ENCODE data around the gene DNMT3A. TPM values are rescaled to one million over a fixed set of nuclear protein-coding genes. Genes with fewer than 3 reads are reported as not detected.
A peak's percentile ranks its signal among the peaks of the same experiment; 100 is the strongest.

DNMT3A gene
- polyA plus RNA-seq, 5 donors: 77.8 to 107 (median 97.1) TPM

DNA sequence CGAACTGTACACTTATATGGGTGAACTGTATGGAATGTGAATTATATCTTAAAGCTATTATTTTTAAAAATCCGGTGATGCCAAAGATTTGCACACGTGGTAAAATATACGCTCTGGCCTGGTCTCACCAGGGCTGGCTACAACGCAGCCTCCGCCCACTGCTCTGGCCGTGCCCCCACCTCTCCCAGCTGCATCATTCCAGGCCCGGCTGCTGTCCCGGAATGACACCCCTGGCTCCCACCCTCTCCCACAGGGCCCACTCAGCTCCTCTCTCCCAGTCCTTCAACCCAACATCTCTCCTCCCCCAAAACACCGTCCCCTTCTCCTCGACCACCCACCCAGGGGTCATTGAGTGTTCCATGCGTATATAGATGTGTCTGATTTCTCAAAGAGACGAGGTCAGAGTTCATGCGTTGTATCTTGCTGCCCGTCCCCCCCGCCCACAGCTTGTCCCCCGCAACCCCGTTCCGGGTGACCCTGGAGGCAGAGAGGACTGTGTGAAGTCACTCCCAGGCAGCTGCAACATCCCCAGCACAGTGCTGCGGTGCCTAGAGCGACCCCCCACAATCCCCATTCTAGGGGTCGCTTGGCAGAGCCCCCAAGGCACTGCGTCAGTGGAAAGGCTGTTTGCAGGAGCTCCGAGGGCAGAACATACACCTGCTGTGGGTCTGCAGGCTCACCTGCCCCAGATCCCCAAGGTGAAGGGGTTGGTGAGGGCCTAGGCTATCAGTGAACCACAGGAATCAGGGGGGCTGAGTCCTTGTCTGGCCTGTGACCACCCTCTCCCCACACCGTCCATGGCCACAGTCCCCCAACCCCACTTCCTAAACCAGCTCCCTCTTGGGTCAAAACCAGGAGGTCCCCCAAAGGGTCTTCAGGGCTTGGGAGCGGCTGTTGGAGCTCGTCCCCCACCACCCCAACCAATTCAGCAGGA lies 13.3 kb downstream of the DNMT3A start:
- no peak for DNase-seq

- DNase-seq: no peak
These were observed 15.3 kb downstream of the DNMT3A start for GRCh38 chr2:25326326-25327013.

GRCh38 chr2:25324905-25325592 lies 16.7 kb downstream of the DNMT3A start:
- no peak for DNase-seq

DNA sequence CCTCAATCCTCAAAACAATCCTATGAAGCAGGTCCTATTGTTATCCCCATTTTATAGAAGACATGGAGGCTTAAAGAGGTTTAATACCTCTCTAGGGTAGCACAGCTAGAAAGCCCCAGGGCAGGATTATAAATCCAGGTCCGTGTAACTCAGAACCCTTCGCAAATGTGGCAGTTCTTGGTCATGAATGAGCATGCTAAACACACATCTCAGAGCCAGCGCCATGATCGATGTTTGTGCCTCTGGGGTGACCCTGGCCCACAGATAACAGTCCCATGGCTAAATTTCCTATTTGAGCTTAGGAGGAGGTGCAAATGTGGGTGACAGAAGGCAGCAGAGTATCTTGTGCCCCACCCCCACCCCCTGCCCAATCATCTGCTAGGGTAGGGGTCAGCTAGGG lies 17.5 kb downstream of the DNMT3A start:
- no peak for DNase-seq

DNA sequence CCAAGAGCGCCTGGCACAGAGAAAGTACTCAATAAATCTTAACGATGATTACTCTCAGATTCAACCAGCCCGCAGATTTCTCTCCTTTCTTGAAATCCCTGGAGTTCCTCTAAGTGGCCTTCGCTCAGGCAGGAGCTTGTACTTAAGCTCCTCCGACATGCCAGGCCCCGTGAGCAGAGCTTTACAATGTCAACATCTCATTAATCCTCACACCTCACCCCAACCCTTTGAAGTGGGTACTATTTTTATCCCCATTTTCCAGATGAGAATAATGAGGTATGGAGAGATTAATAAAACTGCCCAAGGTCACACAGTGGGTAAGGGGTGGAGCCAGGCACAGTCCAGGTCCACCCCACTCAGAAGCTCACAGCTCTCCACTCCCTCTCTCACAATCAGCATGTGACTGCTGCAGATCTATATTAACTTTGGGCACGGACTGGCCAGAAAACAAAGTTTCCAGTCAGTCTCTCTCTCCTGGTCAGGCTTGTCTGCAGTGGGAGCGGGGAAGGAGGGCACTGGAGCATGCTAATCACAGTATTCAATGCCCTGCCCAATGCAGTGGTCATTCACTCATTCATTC lies 18.0 kb downstream of the DNMT3A start:
- DNase-seq: no peak

- DNase-seq: no peak
These were observed 18.6 kb downstream of the DNMT3A start for GRCh38 chr2:25323042-25323514.

- no peak for DNase-seq
These were observed 19.4 kb downstream of the DNMT3A start for GRCh38 chr2:25322312-25322711.

DNA sequence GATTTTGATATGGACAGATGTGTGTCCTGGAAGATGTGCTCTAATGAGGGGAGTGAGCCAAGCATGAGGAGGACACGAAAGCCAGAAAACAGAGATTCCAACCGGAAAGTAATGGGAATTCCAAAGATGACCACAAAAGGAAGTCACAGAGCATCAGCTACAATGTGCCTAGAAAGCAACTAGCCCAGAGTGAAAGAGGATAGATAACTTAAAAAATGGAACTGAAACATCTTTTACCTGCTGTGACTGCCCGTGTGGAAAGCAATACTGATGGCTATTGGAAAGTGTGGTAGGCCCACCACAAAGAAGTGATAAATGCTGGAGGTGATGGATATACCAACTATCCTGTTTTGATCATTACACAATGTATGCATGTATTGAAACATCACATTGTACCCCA lies 21.6 kb downstream of the DNMT3A start:
- no peak for DNase-seq

GRCh38 chr2:25316101-25316500 lies 25.6 kb downstream of the DNMT3A start:
- DNase-seq: no peak

- DNase-seq: no peak
These were observed 26.4 kb downstream of the DNMT3A start for GRCh38 chr2:25315316-25315680.

DNA sequence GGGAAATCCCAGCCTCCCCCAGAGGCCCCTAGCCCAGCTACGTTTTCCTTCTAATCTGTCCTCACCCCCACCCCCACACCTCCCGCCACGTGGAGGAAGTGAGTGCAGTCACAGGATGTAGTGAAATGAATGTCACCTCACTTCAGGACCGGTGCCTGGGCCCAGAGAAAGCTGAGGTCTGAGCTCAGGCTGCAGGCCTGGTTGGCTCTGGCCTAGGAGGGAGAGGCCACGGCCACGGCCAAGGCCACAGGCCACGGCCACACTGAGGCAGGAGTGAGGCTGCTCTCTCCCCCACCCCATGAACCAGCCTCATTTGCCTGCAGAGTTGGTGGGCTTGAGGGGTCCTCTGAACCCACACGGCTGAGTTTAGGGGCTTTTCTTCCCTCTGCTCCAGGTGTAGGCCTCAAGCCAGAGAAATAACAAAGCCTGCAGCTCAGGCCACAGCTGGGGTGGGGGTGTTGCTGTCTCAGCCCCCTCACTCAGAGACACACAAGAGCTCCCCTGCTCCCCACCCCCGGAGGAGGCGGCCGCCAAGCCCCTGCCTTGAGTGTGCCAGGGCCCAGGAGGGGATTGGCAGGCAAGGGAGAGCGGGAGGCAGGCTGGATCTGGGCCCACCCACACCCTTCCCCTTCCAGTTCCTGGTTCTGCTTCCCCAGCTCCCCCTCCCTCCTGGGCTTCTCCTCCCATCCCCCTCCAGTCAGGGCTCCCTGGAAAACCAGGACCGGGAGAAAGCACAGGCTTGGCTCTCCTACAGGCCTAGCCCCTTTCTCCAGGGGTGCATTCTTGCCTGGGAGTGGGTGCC lies 27.0 kb downstream of the DNMT3A start:
- peak; percentile 83 to 85 for DNase-seq

DNA sequence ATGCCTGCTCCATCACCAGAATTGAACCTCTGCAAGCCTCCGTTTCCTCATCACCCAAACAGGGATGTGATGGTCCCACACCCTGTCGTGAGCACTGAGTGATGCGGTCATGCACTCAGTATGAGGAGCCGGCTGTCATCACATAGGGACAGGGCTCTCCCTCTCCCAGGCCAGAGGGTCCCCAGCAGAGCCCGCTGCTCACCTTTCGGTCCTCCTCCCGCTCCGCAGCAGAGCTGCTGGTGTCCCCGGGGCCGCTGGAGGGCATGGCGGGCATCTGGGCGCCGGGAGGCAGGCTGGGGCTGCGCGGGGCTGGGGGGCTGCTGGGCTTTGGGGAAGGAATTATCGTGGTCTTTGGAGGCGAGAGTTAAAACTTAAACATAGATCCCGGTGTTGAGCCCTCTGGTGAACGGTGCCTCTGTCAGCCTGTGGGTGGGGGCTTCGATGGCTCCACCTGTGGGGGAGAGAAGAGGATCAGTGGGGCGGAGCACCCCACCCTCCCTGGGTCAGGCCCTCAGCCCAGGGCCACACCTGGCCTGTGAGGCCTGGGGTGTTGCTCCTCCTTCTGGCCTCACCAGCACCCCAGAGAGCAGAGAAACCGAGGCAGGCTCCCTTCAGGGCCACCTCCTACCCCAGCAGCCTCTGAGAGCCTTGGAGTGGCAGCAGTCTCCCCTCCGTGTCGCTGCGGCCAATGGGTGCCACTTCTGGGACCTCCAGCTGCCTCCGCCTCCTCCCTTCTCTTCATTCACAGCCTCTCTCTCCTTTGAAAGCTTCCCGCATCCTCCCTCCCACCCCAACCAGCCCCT lies 27.8 kb downstream of the DNMT3A start:
- no peak for DNase-seq

DNA sequence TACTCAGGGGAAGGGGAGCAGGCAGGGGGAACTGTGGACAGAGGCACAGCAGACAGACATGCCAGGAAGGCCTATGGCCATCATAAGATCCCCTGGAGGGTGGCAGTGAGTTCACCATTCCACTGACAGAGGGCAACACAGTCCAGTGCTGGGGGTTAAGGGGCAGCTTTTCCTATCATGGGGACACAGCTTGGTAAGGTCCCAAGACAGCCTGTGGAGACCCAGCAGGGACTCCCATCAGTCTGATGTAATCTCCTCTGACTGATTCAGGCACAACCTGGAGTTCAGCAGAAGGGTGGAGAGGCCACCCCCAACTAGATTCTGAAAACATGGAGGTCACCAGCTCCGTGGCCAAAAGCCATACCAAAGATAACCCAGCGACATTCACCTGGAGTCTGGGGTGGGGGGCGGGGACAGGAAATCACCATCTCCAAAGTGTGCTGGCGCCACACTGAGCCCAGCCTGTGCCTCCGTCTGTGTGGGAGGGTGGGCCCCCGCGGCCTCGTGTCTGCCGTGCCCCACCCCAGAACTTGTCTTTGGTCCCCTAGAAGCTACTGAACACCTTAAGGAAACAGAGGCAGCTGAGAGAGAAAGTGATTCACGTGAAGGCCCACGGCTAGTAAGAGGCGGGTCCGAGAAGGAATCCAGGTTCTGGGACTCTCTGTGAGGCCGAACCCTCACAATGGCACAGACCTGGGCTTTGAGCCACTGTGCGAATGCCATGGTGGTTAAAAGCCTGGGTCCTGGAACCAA lies 28.6 kb downstream of the DNMT3A start:
- DNase-seq: no peak

DNA sequence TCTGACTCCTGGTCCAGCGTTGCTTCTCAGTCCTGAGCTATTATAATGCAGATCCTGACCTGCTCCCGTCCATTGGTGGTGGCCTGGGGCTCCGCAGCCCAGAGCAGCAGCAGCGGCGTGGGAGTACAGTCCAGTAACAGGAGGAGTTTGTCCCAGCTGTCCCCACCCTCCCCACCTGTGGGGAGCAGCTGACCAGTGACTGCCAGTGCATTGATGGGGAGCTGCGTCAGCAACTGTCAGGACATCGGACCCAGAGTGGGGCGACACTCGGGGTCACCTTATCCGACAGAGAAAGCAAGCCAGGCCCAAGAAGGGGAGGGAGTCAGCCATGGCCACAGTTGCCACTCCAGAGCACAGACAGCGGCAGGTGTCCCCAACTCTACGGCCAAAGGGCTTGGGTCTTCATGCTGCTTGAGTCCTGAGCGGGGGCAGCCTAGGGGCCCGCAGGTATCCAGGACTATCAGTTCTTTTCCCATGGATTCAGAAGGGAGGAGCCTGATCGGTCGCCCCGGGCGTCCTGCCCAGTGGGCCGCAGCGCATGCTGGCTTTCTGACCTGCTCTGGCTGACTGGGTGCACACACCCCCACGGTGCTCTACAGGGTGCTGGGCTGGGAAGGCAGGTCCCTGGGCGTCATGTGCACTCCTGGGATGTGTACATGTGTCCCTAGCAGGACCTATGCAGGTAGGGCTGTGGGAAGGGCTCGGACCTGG lies 29.7 kb downstream of the DNMT3A start:
- DNase-seq: no peak

GRCh38 chr2:25310965-25311864 lies 30.5 kb downstream of the DNMT3A start:
- DNase-seq: no peak

GRCh38 chr2:25310709-25310964 lies 31.1 kb downstream of the DNMT3A start:
- no peak for DNase-seq

GRCh38 chr2:25309402-25309801 lies 32.3 kb downstream of the DNMT3A start:
- no peak for DNase-seq

- no peak for DNase-seq
These were observed 33.1 kb downstream of the DNMT3A start for GRCh38 chr2:25308599-25308998.

Data from right lung (tissue), 5 donors.